GM23338 (cell line): ENCODE data around the gene NAALADL2. TPM values are rescaled to one million over a fixed set of nuclear protein-coding genes. Genes with fewer than 3 reads are reported as not detected.
A peak's percentile ranks its signal among the peaks of the same experiment; 100 is the strongest.

ENCODE experiments used
- ATAC-seq: fragments of 200-7000 bp; cut with Tn5 transposase; 3 replicates; pipeline ENCODE4 v1.9.1; 2020
- DNase-seq: peaks from one replicate; pipeline ENCODE4 v3.0.0-alpha.2; 2015; ENCODE audit warnings: low spot score
- H2AFZ ChIP-seq: fragments of 200-600 bp; sonication (generic); 2 replicates; pipeline ENCODE4 v1.8.0; 2016; ENCODE audit warnings: antibody characterized with exemption, mild to moderate bottlenecking, moderate library complexity
- H3F3A ChIP-seq: fragments of 200-600 bp; sonication (generic); replicated peaks from 2 replicates; pipeline ENCODE4 v1.8.0; 2017; ENCODE audit warnings: antibody characterized with exemption, mixed run types, low read depth
- H3K27ac ChIP-seq: fragments of 200-600 bp; sonication (generic); 2 replicates; pipeline ENCODE4 v1.6.1; 2016; ENCODE audit warnings: low read depth
- H3K27me3 ChIP-seq: fragments of 200-600 bp; sonication (generic); 2 replicates; pipeline ENCODE4 v1.8.0; 2016; ENCODE audit warnings: mild to moderate bottlenecking, mixed run types, moderate library complexity; ENCODE audit not compliant: insufficient read depth
- H3K36me3 ChIP-seq: fragments of 200-600 bp; sonication (generic); 2 replicates; pipeline ENCODE4 v1.8.0; 2016; ENCODE audit warnings: mild to moderate bottlenecking; ENCODE audit not compliant: insufficient read depth
- H3K4me1 ChIP-seq: fragments of 200-600 bp; sonication (generic); 2 replicates; pipeline ENCODE4 v1.8.0; 2016; ENCODE audit warnings: mild to moderate bottlenecking, moderate library complexity; ENCODE audit not compliant: insufficient read depth
- H3K4me2 ChIP-seq: fragments of 200-600 bp; sonication (generic); 2 replicates; pipeline ENCODE4 v1.7.1; 2017; ENCODE audit warnings: mixed run types
- H3K4me3 ChIP-seq: fragments of 200-600 bp; sonication (generic); 2 replicates; pipeline ENCODE4 v1.6.1; 2016; ENCODE audit warnings: mixed run types
- H3K79me2 ChIP-seq: fragments of 200-600 bp; sonication (generic); replicated peaks from 2 replicates; pipeline ENCODE4 v1.8.0; 2017; ENCODE audit warnings: mild to moderate bottlenecking; ENCODE audit not compliant: insufficient read depth
- H3K9me2 ChIP-seq: fragments of 200-600 bp; sonication (generic); 2 replicates; pipeline ENCODE4 v1.8.0; 2017; ENCODE audit not compliant: insufficient read depth
- H4K20me1 ChIP-seq: fragments of 200-600 bp; sonication (generic); replicated peaks from 2 replicates; pipeline ENCODE4 v1.8.0; 2017; ENCODE audit warnings: mild to moderate bottlenecking; ENCODE audit not compliant: insufficient read depth
- H3K27ac Mint-ChIP-seq: 2 replicates; pipeline ENCODE4 v1.8.0; 2020; ENCODE audit warnings: inconsistent platforms, mild to moderate bottlenecking, moderate library complexity, mixed read lengths
- H3K27me3 Mint-ChIP-seq: 3 replicates; pipeline ENCODE4 v1.8.0; 2022; ENCODE audit warnings: low read depth, mild to moderate bottlenecking, moderate library complexity, mixed read lengths, inconsistent platforms; ENCODE audit not compliant: insufficient read depth, poor library complexity
- H3K36me3 Mint-ChIP-seq: 3 replicates; pipeline ENCODE4 v1.8.0; 2021; ENCODE audit warnings: low read depth, mild to moderate bottlenecking, inconsistent platforms, moderate library complexity, mixed read lengths
- H3K4me1 Mint-ChIP-seq: 3 replicates; pipeline ENCODE4 v1.8.0; 2020; ENCODE audit warnings: mild to moderate bottlenecking, inconsistent platforms, mixed read lengths
- H3K4me3 Mint-ChIP-seq: 3 replicates; pipeline ENCODE4 v1.8.0; 2021; ENCODE audit warnings: moderate library complexity, mild to moderate bottlenecking, inconsistent platforms, mixed read lengths
- H3K9me3 Mint-ChIP-seq: 3 replicates; pipeline ENCODE4 v1.8.0; 2020; ENCODE audit warnings: moderate library complexity, mild to moderate bottlenecking, inconsistent platforms, mixed read lengths
- CREB1 ChIP-seq: fragments of 250-450 bp; sonication (Bioruptor Pico); IDR thresholded peaks from 2 replicates; pipeline ENCODE4 v1.5.0; 2020; ENCODE audit warnings: low read depth, mild to moderate bottlenecking, moderate library complexity
- ETS1 ChIP-seq: IDR thresholded peaks from 2 replicates; pipeline ENCODE4 v1.6.1; 2016; ENCODE audit warnings: antibody characterized with exemption
- EZH2phosphoT487 ChIP-seq: fragments of 200-600 bp; sonication (generic); IDR thresholded peaks from one replicate; pipeline ENCODE4 v1.8.1; 2018; ENCODE audit warnings: antibody characterized with exemption; ENCODE audit not compliant: unreplicated experiment
- ZNF462 ChIP-seq: fragments of 250-450 bp; sonication (Bioruptor Pico); IDR thresholded peaks from 2 replicates; pipeline ENCODE4 v1.5.0; 2020; ENCODE audit warnings: mild to moderate bottlenecking, moderate library complexity
- polyA plus RNA-seq: library from polyadenylated mRNA; unstranded; fragments of >200 nt; fragmentation: Nextera tagmentation; extraction: Ambion mirVana; gene quantifications from 2 replicates; pipeline ENCODE4 v1.2.1, GENCODE V29; 2016
- total RNA-seq: library from RNA; depleted of rRNA; stranded (reverse); fragments of >200 nt; shearing (Covaris generic); gene quantifications from 2 replicates; pipeline ENCODE4 v1.2.3, GENCODE V29; 2014

NAALADL2 gene
- total and polyA plus RNA-seq, 2 experiments from 2014 or later: 1.6 to 2.6 TPM

GRCh38 chr3:175094344-175094743 lies 235.2 kb downstream of the NAALADL2 start (continued):
- TF ChIP-seq ZNF462 (CRISPR knock-in tag): no peak

DNA sequence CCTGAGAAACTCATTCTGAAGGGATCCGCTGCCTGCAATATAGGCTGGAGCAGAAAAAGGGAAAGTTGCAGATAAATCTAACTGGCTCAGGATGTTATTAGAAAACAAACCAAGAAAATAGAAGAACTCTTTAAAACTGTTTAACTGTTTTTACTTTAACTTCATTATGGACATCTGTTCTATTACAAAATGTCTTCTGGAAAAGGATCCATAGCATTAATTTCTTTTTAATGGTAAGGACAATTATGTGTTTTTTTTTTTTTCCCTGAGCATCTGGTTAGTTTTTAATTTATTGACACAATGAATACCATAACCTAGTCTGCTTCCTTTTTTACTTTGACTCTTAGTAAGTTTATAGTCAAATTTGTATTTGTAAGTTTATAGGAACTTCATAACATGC lies 239.5 kb downstream of the NAALADL2 start:
- no peaks in the 10 kb centered on the region for H3F3A ChIP-seq
- H3K4me2 ChIP-seq: no peak overlapping the region
- ATAC-seq (no peak), DNase-seq (no peak)
- H3K79me2 ChIP-seq: no peaks in the 10 kb centered on the region
- no peak overlapping the region for H3K27ac ChIP-seq
- Mint-ChIP-seq H3K36me3 (no peaks in the 10 kb centered on the region), H3K4me3 (no peak overlapping the region), H3K27me3 (peaks cover 2% of the 10 kb centered on the region), H3K27ac (no peak overlapping the region), H3K4me1 (no peaks in the 10 kb centered on the region), H3K9me3 (no peaks in the 10 kb centered on the region)
- H3K4me3 ChIP-seq: no peak overlapping the region
- no peaks in the 10 kb centered on the region for H3K27me3 ChIP-seq
- no peaks in the 10 kb centered on the region for H3K36me3 ChIP-seq
- no peaks in the 10 kb centered on the region for H3K4me1 ChIP-seq
- H4K20me1 ChIP-seq: no peaks in the 10 kb centered on the region
- H2AFZ ChIP-seq: 0 out of 2 replicates have a peak overlapping the region, but pooled peaks have one; percentile 52
- H3K9me2 ChIP-seq: no peaks in the 10 kb centered on the region
- TF ChIP-seq EZH2phosphoT487: no peak
- TF ChIP-seq ETS1: no peak
- no peak for TF ChIP-seq CREB1
